NB4 (cell line): Measurements from ENCODE around the gene PCNP.

ENCODE experiments used
- CTCF ChIP-seq: IDR thresholded peaks from one replicate; pipeline ENCODE4 v1.5.1; 2012; ENCODE audit warnings: low read depth, low read length
- MYC ChIP-seq: IDR thresholded peaks from 2 replicates; pipeline ENCODE4 v1.6.1; 2011; ENCODE audit warnings: low read depth, low read length
- POLR2A ChIP-seq: IDR thresholded peaks from 2 replicates; pipeline ENCODE4 v1.6.1; 2011; ENCODE audit warnings: mild to moderate bottlenecking; ENCODE audit not compliant: insufficient read length; ENCODE audit errors: extremely low read depth

- peak; percentile 69 for TF ChIP-seq POLR2A
- peak; percentile 69 for TF ChIP-seq CTCF
- TF ChIP-seq MYC, result peak; percentile 93
These were observed at the start of gene PCNP for GRCh38 chr3:101573449-101574387.
